GM18868 (cell line): ENCODE results near the gene PARD3B.

Experiments
- ATAC-seq: cut with Tn5 transposase; IDR thresholded peaks from one replicate; pipeline ENCODE4 v1.9.1; 2021; ENCODE audit warnings: mild to moderate bottlenecking, moderate library complexity; ENCODE audit not compliant: unreplicated experiment

Gene PARD3B

GRCh38 chr2:204647626-204648025, 102.4 kb downstream of the PARD3B start:
- ATAC-seq = no peak

- no peak for ATAC-seq
Measured at GRCh38 chr2:204650611-204651010, 105.3 kb downstream of the PARD3B start.

GRCh38 chr2:204652063-204652462, 106.8 kb downstream of the PARD3B start:
- no peak for ATAC-seq

GRCh38 chr2:204654669-204655068, 109.4 kb downstream of the PARD3B start:
- ATAC-seq = no peak

- ATAC-seq = no peak
Measured at GRCh38 chr2:204655101-204655500, 109.8 kb downstream of the PARD3B start.

- ATAC-seq = no peak
Measured at GRCh38 chr2:204655626-204656025, 110.4 kb downstream of the PARD3B start.

- ATAC-seq = no peak
Measured at GRCh38 chr2:204657024-204657423, 111.7 kb downstream of the PARD3B start.

GRCh38 chr2:204662956-204663355, 117.7 kb downstream of the PARD3B start:
- no peak for ATAC-seq

GRCh38 chr2:204663816-204664425, 118.6 kb downstream of the PARD3B start:
- ATAC-seq = no peak

GRCh38 chr2:204664708-204665121, 119.4 kb downstream of the PARD3B start:
- no peak for ATAC-seq

GRCh38 chr2:204665207-204665606, 119.9 kb downstream of the PARD3B start:
- ATAC-seq = no peak

GRCh38 chr2:204665771-204666170, 120.5 kb downstream of the PARD3B start:
- ATAC-seq = no peak

- ATAC-seq = no peak
Measured at GRCh38 chr2:204667990-204668389, 122.7 kb downstream of the PARD3B start.

- ATAC-seq = no peak
Measured at GRCh38 chr2:204669382-204669781, 124.1 kb downstream of the PARD3B start.

GRCh38 chr2:204670124-204670523, 124.8 kb downstream of the PARD3B start:
- ATAC-seq = no peak

- ATAC-seq = no peak
Measured at GRCh38 chr2:204670756-204671155, 125.5 kb downstream of the PARD3B start.

- no peak for ATAC-seq
Measured at GRCh38 chr2:204672772-204673171, 127.5 kb downstream of the PARD3B start.

- no peak for ATAC-seq
Measured at GRCh38 chr2:204673877-204674276, 128.6 kb downstream of the PARD3B start.

- no peak for ATAC-seq
Measured at GRCh38 chr2:204678031-204678430, 132.8 kb downstream of the PARD3B start.

GRCh38 chr2:204680576-204680975, 135.3 kb downstream of the PARD3B start:
- ATAC-seq = no peak

- no peak for ATAC-seq
Measured at GRCh38 chr2:204681412-204681811, 136.1 kb downstream of the PARD3B start.

- ATAC-seq = no peak
Measured at GRCh38 chr2:204683384-204683783, 138.1 kb downstream of the PARD3B start.

GRCh38 chr2:204686406-204686805, 141.1 kb downstream of the PARD3B start:
- ATAC-seq = no peak
